GM19438 (cell line): ENCODE results near the gene PIP5K1B.

Experiments
- ATAC-seq: cut with Tn5 transposase; IDR thresholded peaks from one replicate; pipeline ENCODE4 v1.9.1; 2021; ENCODE audit warnings: low read depth; ENCODE audit not compliant: unreplicated experiment

Gene PIP5K1B

GRCh38 chr9:68706363-68707201, 1.5 kb downstream of the PIP5K1B start:
- peak; percentile 25 for ATAC-seq

GRCh38 chr9:68707801-68708488, 2.9 kb downstream of the PIP5K1B start:
- no peak for ATAC-seq

- no peak for ATAC-seq
Observed at GRCh38 chr9:68708513-68708912, 3.5 kb downstream of the PIP5K1B start.

- no peak for ATAC-seq
Observed at GRCh38 chr9:68709291-68710110, 4.5 kb downstream of the PIP5K1B start.

GRCh38 chr9:68710111-68710471, 5.1 kb downstream of the PIP5K1B start:
- no peak for ATAC-seq

GRCh38 chr9:68711281-68711680, 6.2 kb downstream of the PIP5K1B start:
- no peak for ATAC-seq

- no peak for ATAC-seq
Observed at GRCh38 chr9:68711932-68712331, 6.9 kb downstream of the PIP5K1B start.

- no peak for ATAC-seq
Observed at GRCh38 chr9:68714416-68715180, 9.6 kb downstream of the PIP5K1B start.

GRCh38 chr9:68715181-68715456, 10.1 kb downstream of the PIP5K1B start:
- ATAC-seq, result no peak

GRCh38 chr9:68717552-68718443, 12.8 kb downstream of the PIP5K1B start:
- ATAC-seq, result no peak

- ATAC-seq, result no peak
Observed at GRCh38 chr9:68719847-68720246, 14.8 kb downstream of the PIP5K1B start.

GRCh38 chr9:68720656-68721313, 15.7 kb downstream of the PIP5K1B start:
- ATAC-seq, result no peak

GRCh38 chr9:68721666-68722330, 16.8 kb downstream of the PIP5K1B start:
- no peak for ATAC-seq

- ATAC-seq, result no peak
Observed at GRCh38 chr9:68725070-68725469, 20.0 kb downstream of the PIP5K1B start.

- ATAC-seq, result no peak
Observed at GRCh38 chr9:68726489-68726888, 21.4 kb downstream of the PIP5K1B start.

GRCh38 chr9:68727636-68728035, 22.6 kb downstream of the PIP5K1B start:
- ATAC-seq, result no peak

- ATAC-seq, result no peak
Observed at GRCh38 chr9:68728731-68729130, 23.7 kb downstream of the PIP5K1B start.

- no peak for ATAC-seq
Observed at GRCh38 chr9:68730570-68731235, 25.7 kb downstream of the PIP5K1B start.
